SH-SY5Y (cell line): ENCODE data around the gene MFSD12.

Source experiments
- GATA2 ChIP-seq: IDR thresholded peaks from 2 replicates; pipeline ENCODE4 v1.6.1; 2011; ENCODE audit warnings: mild to moderate bottlenecking, low read depth, low read length
- GATA3 ChIP-seq: IDR thresholded peaks from 2 replicates; pipeline ENCODE4 v1.6.1; 2011; ENCODE audit warnings: low read depth, mild to moderate bottlenecking, low read length, moderate library complexity

GRCh38 chr19:3533033-3533432, 24.4 kb downstream of the MFSD12 start:
- TF ChIP-seq GATA2 (no peak), GATA3 (no peak)
